GM21723 (cell line): Measurements from ENCODE around the gene SETBP1.

Experiments used
- ATAC-seq: cut with Tn5 transposase; IDR thresholded peaks from one replicate; pipeline ENCODE4 v1.9.1; 2021; ENCODE audit warnings: mild to moderate bottlenecking, moderate library complexity; ENCODE audit not compliant: unreplicated experiment

SETBP1 gene

DNA sequence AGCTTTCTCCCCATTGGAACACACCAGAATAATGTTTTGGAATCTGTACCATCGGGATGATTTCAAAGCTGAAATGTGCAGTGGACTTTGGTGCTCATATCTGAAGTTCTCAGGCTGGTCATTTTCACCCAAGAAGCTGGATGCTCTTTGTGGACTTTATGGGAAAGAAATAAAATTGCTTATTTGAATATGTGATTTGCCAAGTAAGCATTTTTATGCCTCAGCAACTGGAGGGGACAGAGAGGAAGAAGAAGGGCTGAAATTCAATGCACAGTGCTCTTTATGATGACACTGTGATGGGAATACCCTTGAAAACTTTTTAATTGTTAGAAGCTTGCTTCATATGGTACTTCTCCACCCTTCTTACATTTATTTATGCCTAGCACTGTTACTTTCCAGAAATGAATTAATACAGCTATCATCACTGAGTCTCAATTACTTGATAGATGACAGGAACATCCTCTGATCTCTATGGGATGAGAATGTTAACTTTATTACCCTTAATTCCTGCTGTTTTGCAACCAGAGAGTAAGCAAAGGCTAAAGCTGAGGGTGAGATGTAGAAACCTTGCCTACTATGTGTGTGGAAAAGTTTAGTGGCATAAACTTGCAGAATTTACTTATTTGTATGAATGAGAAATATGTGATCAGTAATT is 23.6 kb downstream of the SETBP1 start:
- ATAC-seq, result no peak

DNA sequence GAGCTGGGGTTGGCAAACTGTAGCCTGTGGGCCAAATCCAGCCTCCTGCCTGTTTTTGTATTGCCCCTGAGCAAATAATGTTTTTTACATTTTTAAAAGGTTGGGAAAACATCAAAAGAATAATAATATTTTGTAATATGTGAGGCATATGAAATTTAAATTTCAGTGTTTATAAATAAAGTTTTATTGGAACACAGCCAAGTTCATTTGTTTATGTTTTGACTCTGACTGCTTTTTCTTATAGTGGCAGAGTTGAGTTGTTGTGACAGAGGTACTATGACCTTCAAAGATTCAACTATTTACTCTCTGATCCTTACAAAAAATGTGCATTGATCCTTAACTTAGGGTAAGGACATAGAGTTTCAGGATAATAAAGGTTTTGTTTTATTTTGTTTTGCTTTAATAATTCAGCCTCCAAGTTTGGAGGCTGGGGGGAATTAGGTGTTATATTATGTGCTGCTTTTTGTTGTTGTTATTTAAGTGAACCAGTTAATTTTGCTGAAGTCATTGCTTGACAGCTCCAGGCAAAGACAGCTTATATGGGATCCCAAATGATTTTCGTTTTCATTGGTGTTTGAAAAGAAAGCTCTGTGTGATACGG is 24.5 kb downstream of the SETBP1 start:
- ATAC-seq, result no peak

DNA sequence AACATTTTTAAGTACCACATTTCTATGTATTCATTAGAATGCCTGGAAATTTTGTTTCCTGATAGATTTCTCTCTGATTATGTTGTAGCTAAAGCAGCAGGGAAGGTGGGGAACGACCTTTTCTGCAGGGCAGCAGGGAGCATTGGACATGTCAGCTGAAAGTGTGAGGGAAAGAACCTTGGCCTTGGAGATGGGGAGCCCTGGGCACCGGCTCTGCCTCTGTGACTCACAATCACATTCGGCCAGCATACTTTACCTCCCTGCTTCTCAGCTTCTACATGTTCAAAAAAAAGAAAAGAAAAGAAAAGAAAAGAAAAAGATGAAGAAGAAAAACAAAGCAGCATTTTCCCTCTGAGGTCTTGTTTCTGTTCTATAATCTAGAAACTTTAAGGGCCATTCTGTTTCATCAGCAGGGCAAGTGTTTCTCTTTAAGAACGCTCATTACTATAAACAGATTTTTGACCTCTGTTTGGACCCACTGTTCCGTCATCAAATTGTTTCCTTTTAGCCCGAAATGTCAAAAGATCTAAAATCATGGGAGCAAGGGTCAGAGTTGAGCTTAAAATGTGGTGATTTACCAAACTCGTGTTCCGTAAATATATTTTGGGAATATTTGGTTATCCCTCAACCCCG is 27.9 kb downstream of the SETBP1 start:
- ATAC-seq, result no peak

DNA sequence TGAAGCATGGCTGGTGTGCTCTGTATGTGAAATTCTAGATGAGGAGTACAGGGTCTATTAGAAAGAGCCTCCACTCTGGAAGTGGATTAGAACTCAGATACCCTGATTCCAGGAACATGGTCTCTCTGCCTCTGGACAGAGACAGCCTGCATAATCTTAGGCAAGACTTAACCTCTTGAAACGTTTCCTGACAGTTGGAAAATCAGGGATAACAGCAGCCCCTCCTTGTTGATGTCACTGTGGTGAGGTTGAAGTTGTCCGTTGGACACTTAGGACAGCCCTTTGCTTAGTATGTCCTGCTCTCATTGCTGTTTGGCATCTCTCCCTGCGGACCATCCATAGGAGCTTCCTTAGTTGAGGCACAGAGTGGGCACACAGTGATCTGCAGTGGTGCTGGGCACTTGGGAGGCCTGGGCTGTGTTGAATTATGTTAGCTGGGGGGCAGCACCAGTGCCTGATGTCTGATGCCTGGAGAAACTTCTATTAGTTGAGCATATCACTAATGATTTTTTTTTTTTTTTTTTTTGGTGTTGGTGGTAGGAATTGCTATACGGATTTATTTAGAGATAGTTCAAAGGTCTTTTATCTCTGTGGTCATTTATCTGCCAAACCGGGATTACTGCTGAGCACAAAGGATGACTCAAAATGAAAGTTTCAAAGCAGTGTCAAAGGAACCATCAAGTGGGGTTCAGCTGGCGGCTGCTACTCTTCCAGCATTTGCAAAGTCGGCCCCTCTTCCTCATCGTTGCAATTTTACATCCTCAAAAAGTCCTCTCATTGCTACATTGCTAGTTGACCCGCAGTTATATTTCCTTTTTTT is 28.8 kb downstream of the SETBP1 start:
- ATAC-seq, result peak; percentile 97

DNA sequence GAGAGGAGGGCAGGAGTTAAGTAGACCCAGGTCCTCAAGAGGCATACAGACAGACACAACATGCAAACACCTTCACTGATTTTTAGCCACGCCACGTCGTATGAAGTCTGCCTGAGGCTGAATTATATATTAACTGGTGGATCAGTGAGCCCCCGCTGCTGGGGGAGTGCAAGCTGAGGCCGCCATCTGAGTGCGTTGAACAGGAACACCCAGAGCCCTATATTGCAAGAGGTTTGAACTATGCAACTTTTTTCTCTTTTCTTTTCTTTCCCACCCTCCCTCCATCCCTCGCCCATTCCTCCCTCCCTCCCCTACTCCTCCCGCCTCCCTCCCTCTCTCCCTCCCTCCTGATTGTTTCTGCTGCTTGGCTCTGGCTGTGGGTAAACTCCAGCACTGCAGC is 30.2 kb downstream of the SETBP1 start:
- ATAC-seq, result no peak

DNA sequence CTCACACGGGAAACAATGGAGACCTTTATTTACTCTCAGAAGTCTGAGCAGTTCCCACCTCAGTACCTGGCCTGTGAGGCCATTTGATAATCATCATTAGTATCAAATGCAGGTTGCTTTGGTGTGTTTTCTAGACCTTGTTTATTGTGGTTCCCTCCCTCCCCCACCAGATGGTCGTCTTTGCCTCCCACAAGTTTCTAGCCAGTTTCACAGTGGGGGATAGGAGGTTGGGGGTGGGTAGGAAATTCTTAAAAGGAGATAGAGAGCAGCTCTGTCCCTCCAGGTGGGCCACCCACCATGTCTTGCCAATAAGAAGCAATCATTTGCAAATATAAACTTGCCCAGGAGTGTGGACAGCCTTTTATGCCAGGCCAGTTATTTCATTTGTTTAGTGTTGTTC is 31.3 kb downstream of the SETBP1 start:
- no peak for ATAC-seq

DNA sequence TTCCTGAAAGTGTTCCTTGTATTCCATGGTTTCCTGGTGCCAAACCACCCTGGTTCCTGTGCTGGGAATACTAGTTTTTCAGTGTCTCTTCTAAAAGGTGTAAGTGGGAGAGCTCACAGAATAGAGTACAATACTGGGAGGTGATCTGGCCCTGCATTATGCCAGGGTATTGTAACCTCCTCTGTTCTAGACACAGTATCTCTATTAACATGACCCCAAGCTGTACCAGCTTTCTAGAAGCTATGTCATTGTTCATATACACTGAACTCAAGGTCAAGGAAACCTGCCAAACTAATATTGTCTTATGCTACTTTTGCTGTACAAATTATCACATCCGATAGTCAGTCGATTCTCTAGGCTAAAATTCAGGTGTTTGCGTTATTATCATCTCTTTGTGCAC is 32.7 kb downstream of the SETBP1 start:
- no peak for ATAC-seq

DNA sequence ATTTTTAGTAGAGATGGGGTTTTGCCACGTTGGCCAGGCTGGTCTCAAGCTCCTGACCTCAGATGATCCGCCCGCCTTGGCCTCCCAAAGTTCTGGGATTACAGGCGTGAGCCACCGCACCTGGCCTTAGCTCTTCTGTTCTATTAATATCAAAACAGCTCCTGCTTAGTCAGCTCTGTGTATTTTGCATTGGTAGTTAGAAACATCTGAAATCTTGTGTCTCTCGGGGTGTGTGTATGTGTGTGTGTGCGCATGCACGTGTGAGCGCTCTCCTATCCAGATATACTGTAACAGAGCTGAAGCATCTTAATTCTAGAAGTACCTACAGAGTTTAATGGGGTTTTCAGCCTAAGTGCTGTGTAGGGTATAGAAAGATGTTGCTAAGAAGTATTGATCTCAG is 33.7 kb downstream of the SETBP1 start:
- no peak for ATAC-seq

DNA sequence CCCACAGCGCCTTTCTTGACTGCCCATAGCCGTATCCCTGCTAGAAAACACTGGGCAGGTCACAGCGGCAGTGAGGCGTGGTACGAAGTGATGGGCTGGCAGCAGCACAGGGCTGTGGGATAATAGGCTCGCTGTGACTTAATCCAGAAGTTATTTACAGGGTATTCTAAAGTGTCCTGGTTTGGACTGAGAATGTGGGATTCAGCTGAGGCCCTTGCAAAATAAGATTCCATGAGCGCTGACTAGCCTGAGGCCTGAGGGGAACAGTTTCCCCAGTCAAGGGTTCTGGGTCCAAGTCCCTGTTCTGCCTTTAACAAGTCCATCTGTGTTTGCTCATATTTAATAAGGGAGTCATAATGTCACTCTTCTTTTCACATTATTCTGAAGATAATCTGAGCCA is 34.6 kb downstream of the SETBP1 start:
- no peak for ATAC-seq

DNA sequence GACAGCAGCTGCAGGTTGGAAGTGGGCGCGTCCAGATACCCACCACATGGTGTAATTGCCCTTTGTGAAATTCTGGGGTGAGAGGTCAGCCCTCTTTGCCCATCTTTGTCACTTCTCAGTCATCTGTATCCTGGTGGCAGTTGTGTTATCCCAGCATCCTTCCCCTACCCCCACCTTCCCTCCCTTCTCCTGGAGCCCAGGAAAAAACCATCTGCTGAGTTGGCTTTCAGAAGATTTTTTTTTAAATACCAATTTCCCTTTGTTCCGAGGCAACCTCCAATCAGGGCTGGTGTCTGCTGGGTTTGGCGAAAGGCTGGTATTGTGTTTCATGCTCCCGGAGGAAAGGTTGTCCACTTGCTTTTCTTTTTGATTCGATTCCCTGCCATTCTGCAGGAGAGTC is 35.2 kb downstream of the SETBP1 start:
- ATAC-seq, result no peak

DNA sequence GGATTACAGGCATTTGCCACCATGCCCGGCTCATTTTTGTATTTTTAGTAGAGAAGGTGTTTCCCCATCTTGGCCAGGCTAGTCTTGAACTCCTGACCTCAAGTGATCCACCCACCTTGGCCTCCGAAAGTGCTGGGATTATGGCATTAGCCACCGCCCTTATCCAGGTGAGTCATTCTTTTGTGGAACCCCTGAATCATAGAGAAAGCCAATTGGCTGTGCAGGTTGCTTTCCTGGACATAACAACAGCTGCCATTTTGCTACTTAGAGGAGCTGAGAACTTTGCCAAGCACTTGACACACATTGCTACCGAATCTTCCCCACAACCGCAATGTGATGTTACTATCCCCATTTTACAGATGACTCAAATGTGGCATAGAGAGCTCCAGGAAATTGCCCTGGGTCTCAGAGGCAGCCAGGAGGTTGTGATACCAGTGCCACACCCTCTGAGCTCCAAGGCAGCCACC is 36.0 kb downstream of the SETBP1 start:
- no peak for ATAC-seq

DNA sequence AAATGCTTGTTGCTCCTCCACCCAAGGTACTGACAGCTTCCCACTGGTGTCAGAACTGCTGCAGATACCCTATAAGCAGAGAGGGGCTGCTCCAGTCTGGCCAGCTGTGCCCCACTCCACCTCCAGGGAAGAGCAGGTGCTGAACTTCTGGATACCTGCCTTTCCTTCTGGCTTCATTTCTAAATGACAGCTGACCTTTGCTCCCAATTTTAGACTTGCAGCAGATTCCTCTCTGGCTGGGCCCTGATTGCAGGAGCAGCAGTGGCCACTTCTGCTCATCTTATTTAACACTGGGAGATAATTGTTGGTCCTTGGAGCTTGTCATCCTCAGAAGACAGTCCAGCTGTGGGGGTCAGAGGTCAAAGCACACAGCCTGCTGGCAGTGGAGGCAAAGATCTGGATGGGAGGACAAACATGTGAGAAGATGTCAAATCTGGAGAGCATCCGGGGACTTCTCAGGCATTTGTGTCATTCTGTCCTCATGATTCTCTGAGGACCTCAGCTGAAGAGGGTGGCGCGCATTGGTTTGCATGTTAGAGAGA is 38.9 kb downstream of the SETBP1 start:
- ATAC-seq, result no peak

DNA sequence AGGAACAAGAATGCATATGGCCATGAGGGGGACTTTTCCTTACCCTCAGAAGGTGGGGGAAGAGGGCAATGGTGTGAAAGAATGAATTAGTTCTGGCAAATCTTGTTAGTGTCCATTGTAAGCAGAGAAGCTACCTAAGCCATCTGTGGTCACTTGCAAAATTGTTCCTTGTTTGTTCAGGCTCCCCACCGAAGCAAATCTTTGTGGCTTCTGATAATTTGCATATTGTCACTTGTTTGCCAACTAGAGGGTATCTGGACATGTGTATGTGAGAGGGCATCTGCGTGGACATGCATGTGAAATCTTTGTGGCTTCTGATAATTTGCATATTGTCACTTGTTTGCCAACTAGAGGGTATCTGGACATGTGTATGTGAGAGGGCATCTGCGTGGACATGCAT is 41.1 kb downstream of the SETBP1 start:
- peak; percentile 48 for ATAC-seq

DNA sequence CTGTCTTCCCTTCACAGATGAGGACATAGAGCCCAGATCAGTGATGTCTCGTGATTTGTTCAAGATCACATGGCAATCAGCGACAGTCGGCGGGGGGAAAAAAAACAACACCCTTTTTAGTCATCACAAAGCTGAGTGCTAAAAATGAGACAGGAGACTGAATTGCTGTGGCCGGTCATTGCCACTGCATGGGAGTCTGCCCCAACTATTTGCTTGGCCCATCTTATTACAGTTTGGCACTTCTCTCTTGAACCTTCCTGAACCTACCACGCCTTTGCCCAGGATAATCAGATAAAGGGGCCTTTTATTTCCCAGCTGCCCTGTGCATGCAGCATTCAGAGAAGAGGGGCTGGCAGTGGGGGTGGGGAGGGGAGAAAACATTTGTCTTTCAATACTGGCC is 42.7 kb downstream of the SETBP1 start:
- ATAC-seq, result no peak

DNA sequence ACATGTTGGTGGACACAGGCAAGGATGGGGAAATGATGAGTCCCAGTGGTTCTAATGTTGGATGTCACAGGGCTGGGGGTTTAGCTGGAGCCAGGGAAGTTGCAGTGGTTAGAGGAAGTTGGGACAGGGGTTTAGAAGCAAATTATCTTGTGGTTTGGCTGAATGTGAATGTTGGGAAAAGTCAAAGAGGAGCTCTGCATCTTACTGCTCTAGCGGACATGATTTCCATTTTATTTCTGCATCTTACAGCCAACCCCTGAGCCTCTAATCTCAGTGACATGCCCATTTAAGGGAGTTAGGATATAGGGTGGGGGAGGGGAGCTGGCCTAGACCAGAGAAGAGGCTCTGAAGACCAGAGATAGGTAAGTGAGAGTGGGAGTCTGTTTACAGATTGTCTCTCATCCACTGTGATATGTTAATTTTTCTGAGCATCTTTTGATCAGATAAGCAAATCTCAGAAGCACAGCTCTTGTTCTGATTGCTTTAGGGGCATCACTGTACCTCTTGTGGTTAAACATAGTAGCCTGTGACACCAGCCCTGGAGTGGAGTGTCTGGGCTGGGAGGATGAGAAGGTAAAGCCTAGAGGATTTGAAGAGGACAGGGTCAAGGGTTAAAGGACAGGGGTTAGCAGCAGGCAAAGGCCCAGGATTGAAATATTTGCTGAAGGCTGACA is 43.6 kb downstream of the SETBP1 start:
- no peak for ATAC-seq

DNA sequence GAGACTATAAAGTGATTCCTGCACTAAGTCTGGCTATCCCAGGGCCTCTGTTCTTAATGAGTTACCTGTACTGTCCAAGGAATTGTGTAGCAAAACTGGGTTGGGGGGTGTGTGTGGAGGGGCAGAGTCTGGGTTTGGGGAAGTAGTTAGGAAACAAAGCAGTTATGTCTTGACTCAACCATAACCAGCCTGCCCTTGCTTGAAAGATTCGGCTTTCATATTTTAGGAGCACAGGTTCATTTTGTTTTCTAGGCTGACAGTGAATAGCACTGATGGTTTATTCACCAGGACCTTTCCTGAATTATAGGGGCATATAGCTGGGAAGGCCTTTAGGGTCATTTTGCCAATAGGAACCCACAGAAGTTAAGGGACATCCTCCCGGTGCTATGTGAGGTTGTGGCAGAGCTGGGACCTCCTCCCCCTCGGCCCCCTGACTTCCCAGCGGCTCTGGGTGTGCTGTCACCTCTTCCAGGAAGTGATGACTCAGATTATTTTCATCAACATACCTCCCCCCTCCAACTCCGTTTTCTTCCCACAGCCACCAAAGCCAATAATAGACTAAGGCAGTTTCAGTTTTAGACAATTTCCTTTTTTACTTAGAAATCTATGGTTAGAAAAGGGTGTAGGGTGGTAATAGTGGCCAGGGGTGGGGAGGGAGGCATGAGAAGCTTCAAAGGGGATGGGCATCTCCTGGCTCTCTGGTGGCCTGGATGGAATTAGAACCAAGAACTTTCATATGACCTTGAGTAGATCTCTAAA is 44.8 kb downstream of the SETBP1 start:
- peak; percentile 62 for ATAC-seq

DNA sequence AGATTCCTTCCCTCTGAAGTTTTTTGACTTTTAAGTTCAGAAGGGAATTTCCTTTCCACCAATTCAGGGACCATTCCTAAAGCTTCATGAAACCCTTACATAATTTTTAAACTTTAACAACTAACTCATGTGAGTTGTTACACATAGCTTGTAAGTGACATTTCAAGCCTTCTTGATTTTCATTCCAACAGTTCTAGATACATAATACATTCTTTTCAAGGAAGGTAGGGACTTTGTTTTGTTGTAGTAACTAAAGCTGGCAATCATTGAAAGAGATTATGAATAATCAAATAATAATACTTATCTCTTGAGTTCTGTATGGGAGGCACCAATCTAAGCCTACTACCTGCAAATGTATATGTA is 45.4 kb downstream of the SETBP1 start:
- no peak for ATAC-seq

DNA sequence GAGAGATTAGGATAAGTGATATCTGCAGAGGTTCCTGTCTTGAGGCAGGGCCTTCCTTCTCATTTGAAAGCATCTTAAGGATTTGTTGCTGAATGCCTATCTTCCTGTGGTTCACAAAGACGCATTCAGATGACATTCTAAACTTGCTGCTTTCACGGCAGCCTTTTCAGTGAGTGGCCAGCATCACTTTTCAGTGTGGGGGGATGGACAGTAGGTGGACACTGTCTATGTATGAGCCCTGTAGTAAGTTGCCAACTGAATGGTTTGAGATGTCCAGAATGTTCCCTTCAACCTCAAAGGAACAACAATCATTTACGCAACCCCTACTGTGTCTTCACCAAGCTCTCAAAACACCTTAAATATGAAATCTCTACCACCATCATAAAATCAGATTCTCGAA is 46.6 kb downstream of the SETBP1 start:
- ATAC-seq, result no peak

DNA sequence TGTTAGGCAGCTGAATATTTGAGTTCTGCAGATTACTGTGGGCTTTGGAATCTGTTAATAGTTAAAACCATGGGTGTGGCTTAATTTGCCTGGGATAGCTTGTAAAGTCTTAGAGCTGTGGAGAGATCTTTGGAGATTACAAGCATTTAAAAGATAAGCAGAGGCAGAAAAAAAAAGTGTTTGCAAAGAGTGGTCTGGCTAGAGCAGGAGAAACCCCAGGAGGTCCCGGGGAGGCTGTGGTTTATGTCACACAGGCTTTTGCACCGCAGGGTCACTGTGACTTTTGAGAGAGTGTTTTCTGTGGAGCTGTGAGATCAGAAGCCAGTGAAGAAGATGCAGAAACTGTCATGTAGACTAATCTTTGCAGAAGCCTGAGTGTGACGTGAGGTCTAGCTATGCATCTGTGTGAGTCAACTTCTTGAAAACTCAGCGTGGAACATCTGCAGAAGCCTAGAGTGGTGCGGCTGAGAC is 49.0 kb downstream of the SETBP1 start:
- no peak for ATAC-seq
